Ovary (tissue), 3 donors: Measurements from ENCODE around the gene DPYSL3.

Experiments
- CTCF ChIP-seq, 3 donors: fragments of 450-650 bp in 2 of 3; fragments of 200-600 bp in 1 of 3; IDR thresholded peaks; one replicate each; pipeline versions ENCODE4 v1.5.1 to v1.8.0; 2016 to 2022; ENCODE audit warnings: antibody characterized with exemption in 3 of 3, mild to moderate bottlenecking in 1 of 3
- POLR2A ChIP-seq: fragments of 450-650 bp; IDR thresholded peaks from one replicate; pipeline ENCODE4 v1.6.1; 2017; ENCODE audit warnings: antibody characterized with exemption, mild to moderate bottlenecking, moderate library complexity
- donor health status: DM: no; HTN: no; CAD: no.

GRCh38 chr5:147436596-147436995 lies 73.3 kb downstream of the DPYSL3 start:
- TF ChIP-seq CTCF (IDR thresholded peaks at IDR 0.05), result no peak
- TF ChIP-seq POLR2A, result no peak
